ENCODE measurements around the gene FRMD8. TPM values are rescaled to one million over a fixed set of nuclear protein-coding genes. Genes with fewer than 3 reads are reported as not detected.

The FRMD8 gene
- total and polyA plus RNA-seq, 9 of the 15 experiments (the other 6 are each of a cell fraction or from before 2014, with no cell fraction given) = 4.5 to 54.5 (median 15.8) TPM

DNA sequence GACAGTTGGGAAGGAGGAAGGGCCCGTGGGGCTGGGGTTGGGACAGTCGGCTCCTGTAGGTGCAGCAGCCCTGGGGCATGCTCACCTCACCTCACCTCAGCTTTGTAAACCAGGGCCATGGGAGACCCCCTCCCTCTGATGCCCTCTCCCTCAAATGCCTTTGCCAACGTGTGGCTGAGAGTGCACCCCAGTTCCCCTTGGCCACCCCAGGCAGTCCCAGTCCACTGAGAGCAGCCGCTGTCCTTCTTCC is 31.9 kb downstream of the FRMD8 start (continued):
- TF ChIP-seq, protein P1, sequence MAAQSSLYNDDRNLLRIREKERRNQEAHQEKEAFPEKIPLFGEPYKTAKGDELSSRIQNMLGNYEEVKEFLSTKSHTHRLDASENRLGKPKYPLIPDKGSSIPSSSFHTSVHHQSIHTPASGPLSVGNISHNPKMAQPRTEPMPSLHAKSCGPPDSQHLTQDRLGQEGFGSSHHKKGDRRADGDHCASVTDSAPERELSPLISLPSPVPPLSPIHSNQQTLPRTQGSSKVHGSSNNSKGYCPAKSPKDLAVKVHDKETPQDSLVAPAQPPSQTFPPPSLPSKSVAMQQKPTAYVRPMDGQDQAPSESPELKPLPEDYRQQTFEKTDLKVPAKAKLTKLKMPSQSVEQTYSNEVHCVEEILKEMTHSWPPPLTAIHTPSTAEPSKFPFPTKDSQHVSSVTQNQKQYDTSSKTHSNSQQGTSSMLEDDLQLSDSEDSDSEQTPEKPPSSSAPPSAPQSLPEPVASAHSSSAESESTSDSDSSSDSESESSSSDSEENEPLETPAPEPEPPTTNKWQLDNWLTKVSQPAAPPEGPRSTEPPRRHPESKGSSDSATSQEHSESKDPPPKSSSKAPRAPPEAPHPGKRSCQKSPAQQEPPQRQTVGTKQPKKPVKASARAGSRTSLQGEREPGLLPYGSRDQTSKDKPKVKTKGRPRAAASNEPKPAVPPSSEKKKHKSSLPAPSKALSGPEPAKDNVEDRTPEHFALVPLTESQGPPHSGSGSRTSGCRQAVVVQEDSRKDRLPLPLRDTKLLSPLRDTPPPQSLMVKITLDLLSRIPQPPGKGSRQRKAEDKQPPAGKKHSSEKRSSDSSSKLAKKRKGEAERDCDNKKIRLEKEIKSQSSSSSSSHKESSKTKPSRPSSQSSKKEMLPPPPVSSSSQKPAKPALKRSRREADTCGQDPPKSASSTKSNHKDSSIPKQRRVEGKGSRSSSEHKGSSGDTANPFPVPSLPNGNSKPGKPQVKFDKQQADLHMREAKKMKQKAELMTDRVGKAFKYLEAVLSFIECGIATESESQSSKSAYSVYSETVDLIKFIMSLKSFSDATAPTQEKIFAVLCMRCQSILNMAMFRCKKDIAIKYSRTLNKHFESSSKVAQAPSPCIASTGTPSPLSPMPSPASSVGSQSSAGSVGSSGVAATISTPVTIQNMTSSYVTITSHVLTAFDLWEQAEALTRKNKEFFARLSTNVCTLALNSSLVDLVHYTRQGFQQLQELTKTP (IDR thresholded peaks at IDR 0.05; ENCODE audit: low read depth in 1 of 2, partially characterized antibody in 2 of 2) = no peak
- TF ChIP-seq PCBP1 (IDR thresholded peaks at IDR 0.05; ENCODE audit: low read depth, low read length, poor library complexity, severe bottlenecking) (no peak), IRF2 (CRISPR knock-in tag; IDR thresholded peaks at IDR 0.05) (no peak), ATF1 (CRISPR knock-in tag; IDR thresholded peaks at IDR 0.05) (no peak), ATF1 (tag; IDR thresholded peaks at IDR 0.05) (no peak), LEF1 (IDR thresholded peaks at IDR 0.05) (no peak), FOXJ2 (tag; IDR thresholded peaks at IDR 0.05) (no peak), WHSC1 (IDR thresholded peaks at IDR 0.05; ENCODE audit: low read length) (no peak), CHD4 (IDR thresholded peaks at IDR 0.05; ENCODE audit: insufficient read depth, insufficient replicate concordance, low read depth, low read length, poor library complexity, severe bottlenecking) (no peak), ZNF24 (IDR thresholded peaks at IDR 0.05) (no peak), SUPT5H (IDR thresholded peaks at IDR 0.05) (peak; percentile 32; the same call in 1 of the 2 replicates), EZH2 (IDR thresholded peaks at IDR 0.05; ENCODE audit: borderline replicate concordance, low read depth, low read length) (no peak), MYC (IDR thresholded peaks at IDR 0.05; ENCODE audit: low read depth, low read length) (no peak), MYC (CRISPR knock-in tag; IDR thresholded peaks at IDR 0.05; ENCODE audit: borderline replicate concordance, low read depth) (peak; percentile 13; the same call in 1 of the 2 replicates), JUND (IDR thresholded peaks at IDR 0.05; ENCODE audit: borderline replicate concordance, low read depth, low read length) (no peak), JUND (tag; IDR thresholded peaks at IDR 0.05; ENCODE audit: borderline replicate concordance, low read depth, low read length) (no peak), CBFA2T3 (IDR thresholded peaks at IDR 0.05) (no peak)
- TF ChIP-seq, protein P2, sequence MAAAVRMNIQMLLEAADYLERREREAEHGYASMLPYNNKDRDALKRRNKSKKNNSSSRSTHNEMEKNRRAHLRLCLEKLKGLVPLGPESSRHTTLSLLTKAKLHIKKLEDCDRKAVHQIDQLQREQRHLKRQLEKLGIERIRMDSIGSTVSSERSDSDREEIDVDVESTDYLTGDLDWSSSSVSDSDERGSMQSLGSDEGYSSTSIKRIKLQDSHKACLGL (CRISPR knock-in tag; IDR thresholded peaks at IDR 0.05; ENCODE audit: borderline replicate concordance, poor library complexity, severe bottlenecking) = no peak
- TF ChIP-seq, protein P3, sequence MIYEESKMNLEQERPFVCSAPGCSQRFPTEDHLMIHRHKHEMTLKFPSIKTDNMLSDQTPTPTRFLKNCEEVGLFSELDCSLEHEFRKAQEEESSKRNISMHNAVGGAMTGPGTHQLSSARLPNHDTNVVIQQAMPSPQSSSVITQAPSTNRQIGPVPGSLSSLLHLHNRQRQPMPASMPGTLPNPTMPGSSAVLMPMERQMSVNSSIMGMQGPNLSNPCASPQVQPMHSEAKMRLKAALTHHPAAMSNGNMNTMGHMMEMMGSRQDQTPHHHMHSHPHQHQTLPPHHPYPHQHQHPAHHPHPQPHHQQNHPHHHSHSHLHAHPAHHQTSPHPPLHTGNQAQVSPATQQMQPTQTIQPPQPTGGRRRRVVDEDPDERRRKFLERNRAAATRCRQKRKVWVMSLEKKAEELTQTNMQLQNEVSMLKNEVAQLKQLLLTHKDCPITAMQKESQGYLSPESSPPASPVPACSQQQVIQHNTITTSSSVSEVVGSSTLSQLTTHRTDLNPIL (CRISPR knock-in tag; IDR thresholded peaks at IDR 0.05) = no peak

All from K562 (cell line).